Erythroblast (primary cell): ENCODE results near the gene DBF4B.
"Not testable (repeated sequence)": the region's sequence is repeated elsewhere in the genome, so short reads cannot be mapped to it uniquely, and the experiment has no call there.

Source experiments
- DNase-seq, 2 experiments: peaks; one replicate each; lab custom pipeline; 2025; lab: John Stamatoyannopoulos, UW
- GATA1 ChIP-seq: IDR thresholded peaks from 2 replicates; pipeline ENCODE4 v1.6.1; 2011; ENCODE audit warnings: low read depth, mild to moderate bottlenecking, control low read depth, low read length, moderate library complexity
- POLR2A ChIP-seq: IDR thresholded peaks from 2 replicates; pipeline ENCODE4 v1.6.1; 2011; ENCODE audit warnings: mild to moderate bottlenecking, low read length

Gene DBF4B

GRCh38 chr17:44693609-44694008 is 14.9 kb upstream of the DBF4B start:
- no peak for DNase-seq
- TF ChIP-seq GATA1 (no peak), POLR2A (no peak)

DNA sequence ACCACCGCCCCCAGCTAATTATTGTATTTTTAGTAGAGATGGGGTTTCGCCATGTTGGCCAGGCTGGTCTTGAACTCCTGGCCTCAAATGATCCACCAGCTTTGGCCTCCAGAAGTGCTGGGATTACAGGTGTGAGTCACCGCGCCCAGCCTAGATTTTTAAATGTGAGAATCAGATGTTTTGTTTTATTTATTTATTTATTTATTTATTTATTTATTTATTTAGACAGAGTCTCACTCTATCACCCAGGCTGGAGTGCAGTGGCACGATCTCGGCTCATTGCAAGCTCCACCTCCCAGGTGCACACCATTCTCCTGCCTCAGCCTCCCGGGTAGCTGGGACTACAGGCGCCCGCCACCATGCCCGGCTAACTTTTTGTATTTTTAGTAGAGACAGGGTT is 8.2 kb upstream of the DBF4B start:
- DNase-seq: not testable (repeated sequence)

- DNase-seq: peak; percentile 46 to 66
Measured at GRCh38 chr17:44707755-44708400, 587 bp upstream of the DBF4B start.

GRCh38 chr17:44719444-44719843 is 11.0 kb downstream of the DBF4B start:
- DNase-seq: no peak
- TF ChIP-seq GATA1 (no peak), POLR2A (no peak)

More at GRCh38 chr17:44707755-44708400, 587 bp upstream of the DBF4B start:
- TF ChIP-seq POLR2A (no peak), GATA1 (no peak)

DNA sequence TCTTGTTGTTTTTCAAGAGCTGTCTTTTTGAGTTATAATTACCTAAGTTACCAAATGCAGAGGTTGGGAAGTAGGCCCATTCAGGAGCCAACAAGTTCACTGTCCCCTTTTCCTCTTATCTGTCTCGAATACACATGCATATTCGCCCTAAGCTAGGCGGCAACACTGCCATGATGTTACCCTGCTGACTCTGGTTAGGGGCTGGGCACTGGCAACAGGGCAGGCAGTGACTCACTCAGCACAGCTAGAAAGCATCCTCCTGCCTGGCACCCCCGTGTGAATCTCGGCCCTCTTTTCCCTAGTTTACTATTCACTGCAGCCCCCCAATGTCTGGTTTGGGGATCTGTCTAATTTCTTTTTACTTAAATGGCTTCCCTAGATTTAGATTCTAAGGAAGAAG is 13.8 kb downstream of the DBF4B start:
- no peak for TF ChIP-seq POLR2A
- TF ChIP-seq GATA1: no peak

GRCh38 chr17:44726121-44726520 is 17.7 kb downstream of the DBF4B start:
- not testable (repeated sequence) for DNase-seq

More for the DNA sequence above, 13.8 kb downstream of the DBF4B start:
- DNase-seq: no peak

GRCh38 chr17:44733753-44734152 is 25.3 kb downstream of the DBF4B start:
- peak; percentile 12 to 14 for DNase-seq
- TF ChIP-seq GATA1 (no peak), POLR2A (no peak)

- TF ChIP-seq POLR2A (no peak), GATA1 (no peak)
- no peak for DNase-seq
Measured at GRCh38 chr17:44734272-44734671, 25.8 kb downstream of the DBF4B start.

GRCh38 chr17:44736551-44737240 is 28.2 kb downstream of the DBF4B start:
- DNase-seq: no peak
- TF ChIP-seq POLR2A (no peak), GATA1 (no peak)

GRCh38 chr17:44738214-44738906 is 29.9 kb downstream of the DBF4B start:
- TF ChIP-seq GATA1 (no peak), POLR2A (no peak)
- no peak for DNase-seq

DNA sequence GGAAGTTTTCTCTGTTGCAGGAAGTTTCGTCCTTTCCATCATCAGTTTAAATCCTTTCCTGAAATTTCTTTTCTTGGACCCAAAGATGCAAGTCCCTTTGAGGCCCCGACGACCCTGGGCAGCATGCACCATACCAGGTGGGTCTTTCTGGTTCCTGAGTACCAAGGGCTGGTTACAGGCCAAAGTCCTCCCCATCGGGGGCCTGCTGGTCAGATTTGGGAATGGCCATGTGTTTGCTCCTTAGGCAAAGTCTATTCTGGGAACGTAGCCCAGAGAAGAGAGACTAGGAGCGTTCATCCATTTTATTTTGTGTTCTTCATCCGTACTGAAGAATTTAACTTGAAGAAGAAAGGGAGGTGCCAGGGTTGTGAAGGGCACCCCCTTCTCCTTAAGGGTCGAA is 32.9 kb downstream of the DBF4B start:
- no peak for DNase-seq
- TF ChIP-seq POLR2A (no peak), GATA1 (no peak)

- TF ChIP-seq GATA1 (no peak), POLR2A (no peak)
- no peak for DNase-seq
Measured at GRCh38 chr17:44745301-44745700, 36.8 kb downstream of the DBF4B start.

GRCh38 chr17:44745738-44746137 is 37.3 kb downstream of the DBF4B start:
- not testable (repeated sequence) for DNase-seq

DNA sequence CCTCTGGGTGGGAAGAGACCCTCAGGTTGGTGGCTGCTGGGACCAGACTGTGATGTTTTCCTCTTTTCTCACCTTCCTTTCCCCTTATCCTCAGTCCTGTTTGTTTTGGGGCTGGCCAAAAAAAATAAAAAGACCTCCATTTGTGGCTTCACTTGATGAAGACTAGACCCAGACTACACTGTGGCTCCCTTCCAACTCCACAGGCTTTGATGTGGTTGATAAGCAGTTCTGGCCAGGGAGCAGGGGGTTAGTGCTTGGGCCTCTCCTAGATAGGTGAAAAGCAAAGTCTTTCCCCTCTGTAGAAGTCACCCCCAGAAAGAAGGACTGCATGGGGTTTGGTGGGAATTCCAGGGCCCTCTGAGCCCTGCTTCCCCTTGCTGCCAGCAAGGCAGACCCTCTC is 39.1 kb downstream of the DBF4B start:
- no peak for TF ChIP-seq POLR2A
- TF ChIP-seq GATA1: no peak
- DNase-seq: peak; percentile 25 to 50
